Mucosa of gallbladder (tissue), 1 donor: ENCODE data around the gene ARHGEF2. TPM values are rescaled to one million over a fixed set of nuclear protein-coding genes. Genes with fewer than 3 reads are reported as not detected.
A peak's percentile ranks its signal among the peaks of the same experiment; 100 is the strongest.
"Not testable (repeated sequence)": the region's sequence is repeated elsewhere in the genome, so short reads cannot be mapped to it uniquely, and the experiment has no call there.

ENCODE experiments used
- DNase-seq: peaks from one replicate; pipeline ENCODE4 v3.0.0-alpha.2; 2020; ENCODE audit warnings: low spot score
- total RNA-seq: library from RNA; stranded (reverse); gene quantifications from one replicate; pipeline ENCODE4 v1.2.1, GENCODE V29; 2021
- donor health status: DM: no; HTN: no; CAD: no.

ARHGEF2 gene
- total RNA-seq, 1 donor from 2014 or later, result 142 TPM

DNA sequence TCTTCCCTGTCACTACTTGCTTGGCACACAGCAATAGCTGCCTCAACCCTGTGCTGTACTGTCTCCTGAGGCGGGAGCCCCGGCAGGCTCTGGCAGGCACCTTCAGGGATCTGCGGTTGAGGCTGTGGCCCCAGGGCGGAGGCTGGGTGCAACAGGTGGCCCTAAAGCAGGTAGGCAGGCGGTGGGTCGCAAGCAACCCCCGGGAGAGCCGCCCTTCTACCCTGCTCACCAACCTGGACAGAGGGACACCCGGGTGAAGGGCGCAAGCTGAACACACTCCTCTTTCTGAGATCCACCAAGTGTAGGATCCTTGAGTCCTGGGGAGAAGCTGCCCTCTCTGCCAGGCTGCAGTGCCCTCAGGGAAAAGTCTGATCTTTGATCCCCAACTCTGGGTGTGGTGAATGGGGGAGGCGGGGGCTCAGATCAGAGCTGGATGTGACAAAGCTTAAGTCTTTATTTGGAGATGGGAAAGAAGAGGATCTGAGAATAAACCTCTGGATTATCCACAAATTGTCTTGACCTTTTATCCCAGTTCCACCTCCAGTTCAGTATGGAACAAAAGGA lies 35.7 kb downstream of the ARHGEF2 start:
- DNase-seq, result no peak

DNA sequence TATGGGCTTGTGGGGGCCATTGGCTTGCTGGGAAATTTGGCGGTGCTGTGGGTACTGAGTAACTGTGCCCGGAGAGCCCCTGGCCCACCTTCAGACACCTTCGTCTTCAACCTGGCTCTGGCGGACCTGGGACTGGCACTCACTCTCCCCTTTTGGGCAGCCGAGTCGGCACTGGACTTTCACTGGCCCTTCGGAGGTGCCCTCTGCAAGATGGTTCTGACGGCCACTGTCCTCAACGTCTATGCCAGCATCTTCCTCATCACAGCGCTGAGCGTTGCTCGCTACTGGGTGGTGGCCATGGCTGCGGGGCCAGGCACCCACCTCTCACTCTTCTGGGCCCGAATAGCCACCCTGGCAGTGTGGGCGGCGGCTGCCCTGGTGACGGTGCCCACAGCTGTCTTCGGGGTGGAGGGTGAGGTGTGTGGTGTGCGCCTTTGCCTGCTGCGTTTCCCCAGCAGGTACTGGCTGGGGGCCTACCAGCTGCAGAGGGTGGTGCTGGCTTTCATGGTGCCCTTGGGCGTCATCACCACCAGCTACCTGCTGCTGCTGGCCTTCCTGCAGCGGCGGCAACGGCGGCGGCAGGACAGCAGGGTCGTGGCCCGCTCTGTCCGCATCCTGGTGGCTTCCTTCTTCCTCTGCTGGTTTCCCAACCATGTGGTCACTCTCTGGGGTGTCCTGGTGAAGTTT lies 36.4 kb downstream of the ARHGEF2 start:
- no peak for DNase-seq

DNA sequence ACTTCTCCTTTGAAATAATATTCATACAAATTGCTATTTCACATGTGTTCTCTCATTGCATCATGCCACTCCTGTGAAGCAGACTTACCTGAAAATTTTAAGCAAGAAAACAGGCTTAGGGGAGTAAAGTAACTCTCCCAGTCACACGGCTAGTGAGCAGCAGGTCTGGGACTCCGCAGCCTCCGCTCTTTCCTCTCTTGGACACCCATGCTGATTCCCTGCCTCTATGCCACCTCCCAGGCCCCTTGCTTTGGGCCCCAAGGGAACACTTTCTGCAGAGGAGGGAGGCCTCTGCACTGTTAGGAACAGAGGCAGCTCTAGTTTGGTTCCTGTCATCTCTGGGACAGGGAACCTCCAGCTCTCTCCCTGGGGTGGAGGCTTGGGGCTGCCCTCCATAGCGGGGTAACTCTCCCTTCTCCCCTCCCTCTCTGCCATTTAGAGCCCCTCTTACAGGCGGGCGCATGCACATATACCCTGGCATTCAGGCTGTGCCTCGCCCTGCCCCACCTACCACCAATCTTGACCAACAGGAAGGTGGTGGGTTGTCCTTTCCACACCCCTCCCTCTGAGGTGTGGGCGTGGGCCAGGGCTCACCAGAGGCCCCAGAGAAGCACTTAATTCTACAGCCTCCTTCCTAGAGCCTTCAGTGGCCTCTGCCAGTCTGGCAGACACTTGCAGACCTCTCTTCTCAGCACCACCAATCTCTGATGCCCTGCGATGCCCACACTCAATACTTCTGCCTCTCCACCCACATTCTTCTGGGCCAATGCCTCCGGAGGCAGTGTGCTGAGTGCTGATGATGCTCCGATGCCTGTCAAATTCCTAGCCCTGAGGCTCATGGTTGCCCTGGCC lies 37.1 kb downstream of the ARHGEF2 start, which contains the start of gene RXFP4:
RXFP4 (plus strand) TSS at position 646 of the 852 bp plus-strand sequence; CDS start at position 718, 72 bp downstream.
- DNase-seq, result no peak

DNA sequence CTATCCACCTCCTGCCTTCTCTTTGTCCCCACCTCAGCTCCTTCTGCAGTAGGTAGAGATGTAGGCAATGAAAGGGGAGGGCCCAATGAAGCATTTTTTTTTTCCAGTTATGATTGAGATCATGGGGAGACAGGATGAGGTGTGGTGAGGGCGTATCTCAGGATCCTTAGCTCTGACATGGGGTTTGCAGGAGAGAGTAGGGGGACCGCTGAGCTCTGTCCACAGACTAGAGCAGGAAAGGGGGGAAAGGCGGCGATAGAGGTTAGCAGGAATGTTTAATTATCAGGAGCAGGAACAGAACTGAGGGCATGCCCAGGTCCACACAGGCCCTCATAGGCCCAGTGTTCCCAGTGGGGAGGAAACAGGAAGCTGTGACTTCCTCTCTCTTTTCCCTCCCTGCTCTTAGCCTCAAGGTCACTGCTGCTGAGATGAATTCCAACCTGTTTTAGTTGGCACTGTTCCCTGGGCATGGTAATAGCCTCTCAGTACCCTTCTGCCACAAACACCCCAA lies 37.8 kb downstream of the ARHGEF2 start:
- peak; percentile 62 for DNase-seq

DNA sequence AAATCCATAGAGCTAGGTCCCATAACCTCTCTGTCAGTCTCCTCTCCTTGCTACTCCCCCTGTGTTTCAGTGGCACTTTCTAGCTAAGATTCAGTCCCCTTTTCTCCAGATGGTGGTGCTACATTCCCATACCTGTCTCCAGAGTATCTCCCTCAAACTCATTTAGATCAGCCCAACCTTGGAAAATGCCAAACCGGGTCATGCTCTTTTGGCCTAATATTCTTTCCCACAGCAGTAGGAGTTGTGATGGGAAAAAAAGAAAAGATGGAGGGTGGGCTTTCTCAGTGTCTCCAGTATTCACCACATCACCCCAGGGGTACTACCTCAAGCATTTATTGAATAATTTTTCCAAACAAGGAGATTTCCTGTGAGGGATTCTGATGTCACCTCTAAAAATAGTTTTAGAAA lies 40.1 kb downstream of the ARHGEF2 start:
- DNase-seq, result peak; percentile 45

DNA sequence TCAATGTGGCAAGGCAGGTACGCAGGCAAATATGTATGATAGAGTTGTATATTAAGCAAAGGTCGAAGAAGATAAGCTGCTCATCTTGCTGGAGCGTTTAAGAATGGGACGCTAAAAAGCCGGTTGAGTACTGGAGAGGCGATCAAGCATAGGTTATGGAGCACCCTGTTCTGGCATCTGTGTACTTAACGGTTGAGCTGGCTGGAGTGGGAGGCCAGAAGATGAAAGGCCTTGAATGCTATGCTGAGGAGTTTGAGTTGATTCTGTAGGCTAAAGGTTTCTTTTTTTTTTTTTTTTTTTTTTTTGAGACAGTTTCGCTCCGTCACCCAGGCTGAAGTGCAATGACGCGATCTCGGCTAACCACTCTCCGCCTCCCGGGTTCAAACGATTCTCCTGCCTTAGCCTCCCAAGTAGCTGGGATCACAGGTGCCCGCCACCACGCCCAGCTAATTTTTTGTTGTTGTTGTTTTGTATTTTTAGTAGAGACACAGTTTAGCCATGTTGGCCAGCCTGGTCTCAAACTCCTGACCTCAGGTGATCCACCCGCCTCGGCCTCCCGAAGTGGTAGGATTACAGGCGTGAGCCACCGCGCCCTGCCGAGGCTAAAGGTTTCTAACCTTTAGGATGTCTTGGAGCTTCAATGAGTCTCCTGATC lies 43.3 kb downstream of the ARHGEF2 start:
- no peak for DNase-seq

DNA sequence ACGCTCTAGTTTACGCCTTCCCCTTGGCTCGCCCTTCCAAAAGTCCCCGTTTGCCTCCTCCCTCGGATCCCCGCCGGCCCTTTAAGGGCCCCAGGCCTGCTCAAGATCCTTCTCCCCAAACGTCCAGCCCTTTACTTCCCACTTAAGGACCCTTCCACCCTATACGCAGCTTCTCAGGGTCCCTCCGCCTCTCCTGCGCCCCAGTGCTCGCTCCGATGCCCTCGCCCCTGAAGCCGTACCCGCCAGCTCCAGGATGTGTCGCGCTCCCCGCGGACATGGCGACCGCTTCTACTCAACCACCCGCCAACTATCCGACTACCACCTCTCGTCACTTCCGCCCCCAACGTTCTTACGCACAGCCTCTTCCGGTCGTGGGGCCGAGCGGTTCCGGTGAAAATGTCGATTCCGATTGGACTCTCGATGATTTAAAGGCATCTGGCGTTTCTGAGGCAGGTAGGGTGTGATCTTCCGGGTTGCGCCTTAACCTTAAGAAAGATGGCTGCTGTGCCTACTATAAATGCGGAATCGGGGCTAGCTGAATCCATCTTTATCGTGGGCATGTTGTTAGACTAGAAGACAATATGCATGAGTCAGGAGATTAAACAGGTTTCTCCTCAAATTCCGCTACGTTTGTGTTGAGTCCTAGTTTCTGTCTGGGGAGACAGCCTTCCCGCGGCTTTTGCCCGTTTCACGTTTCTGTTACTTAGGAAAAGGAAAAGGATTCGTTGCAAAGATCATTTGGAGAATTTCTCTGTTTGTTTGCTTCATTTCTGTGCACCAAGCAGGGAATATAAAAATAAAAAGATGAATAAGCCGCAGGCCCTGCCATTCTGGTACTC lies 44.0 kb downstream of the ARHGEF2 start, which contains the start of gene KHDC4:
KHDC4 (minus strand) TSS at position 317 of the 839 bp plus-strand sequence; CDS start at position 277, 40 bp downstream.
- DNase-seq, result peak; percentile 97

DNA sequence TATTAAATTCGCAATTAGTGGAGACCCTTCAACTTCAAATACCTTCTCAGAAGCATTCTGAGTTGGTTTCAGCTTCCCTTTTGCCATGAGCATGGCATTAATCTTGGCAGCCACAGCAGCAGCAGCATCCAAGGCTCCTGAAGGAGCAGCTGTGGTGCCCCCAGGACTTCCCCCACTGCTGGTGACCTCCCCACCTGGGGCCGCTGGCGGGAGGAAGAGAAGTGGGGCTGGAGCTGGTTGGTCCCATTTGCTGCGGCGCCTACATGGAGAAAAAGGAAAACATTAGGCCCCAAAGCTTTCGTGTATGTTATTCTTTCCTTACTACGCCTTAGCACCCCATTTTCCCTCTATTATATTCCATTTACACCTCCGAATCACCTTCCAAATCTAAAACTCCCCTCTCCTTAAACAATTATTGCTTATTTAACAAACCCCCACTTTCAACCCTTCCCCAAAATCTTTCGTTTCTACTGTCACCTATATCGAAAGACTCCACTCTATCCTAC lies 44.7 kb downstream of the ARHGEF2 start:
- DNase-seq, result no peak

DNA sequence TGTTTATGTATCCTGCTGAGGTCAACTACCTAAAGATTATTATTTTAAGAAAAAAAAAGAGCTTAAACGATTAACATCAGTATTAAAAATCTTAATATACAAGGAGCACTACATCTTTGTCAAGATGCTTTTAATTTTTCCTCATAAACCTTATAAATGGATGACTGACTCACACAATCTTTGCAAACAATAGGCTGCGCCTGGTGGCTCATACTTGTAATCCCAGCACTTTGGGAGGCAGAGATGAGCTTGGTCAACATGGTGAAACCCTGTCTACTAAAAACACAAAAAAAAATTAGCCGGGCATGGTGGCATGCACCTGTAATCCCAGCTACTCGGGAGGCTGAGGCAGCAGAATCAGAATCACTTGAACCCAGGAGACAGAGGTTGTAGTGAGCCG lies 45.9 kb downstream of the ARHGEF2 start:
- DNase-seq, result no peak

DNA sequence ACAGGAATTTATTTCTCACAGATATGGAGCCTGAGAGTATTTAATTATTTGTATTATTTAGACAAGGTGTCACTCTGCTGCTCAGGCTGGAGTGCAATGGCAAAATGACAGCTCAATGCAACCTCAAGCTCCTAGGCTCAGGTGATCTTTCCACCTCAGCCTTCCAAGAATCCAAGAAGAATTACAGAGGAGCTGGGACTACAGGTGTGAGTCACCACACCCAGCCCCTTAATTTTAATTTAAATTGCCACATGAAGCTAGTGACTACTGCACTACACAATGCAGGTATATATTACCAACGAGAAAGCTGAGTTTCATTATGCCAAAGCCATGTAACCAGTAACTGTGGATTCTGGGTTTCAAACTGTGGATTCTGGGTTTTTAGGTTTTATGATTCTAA lies 46.3 kb downstream of the ARHGEF2 start:
- no peak for DNase-seq

DNA sequence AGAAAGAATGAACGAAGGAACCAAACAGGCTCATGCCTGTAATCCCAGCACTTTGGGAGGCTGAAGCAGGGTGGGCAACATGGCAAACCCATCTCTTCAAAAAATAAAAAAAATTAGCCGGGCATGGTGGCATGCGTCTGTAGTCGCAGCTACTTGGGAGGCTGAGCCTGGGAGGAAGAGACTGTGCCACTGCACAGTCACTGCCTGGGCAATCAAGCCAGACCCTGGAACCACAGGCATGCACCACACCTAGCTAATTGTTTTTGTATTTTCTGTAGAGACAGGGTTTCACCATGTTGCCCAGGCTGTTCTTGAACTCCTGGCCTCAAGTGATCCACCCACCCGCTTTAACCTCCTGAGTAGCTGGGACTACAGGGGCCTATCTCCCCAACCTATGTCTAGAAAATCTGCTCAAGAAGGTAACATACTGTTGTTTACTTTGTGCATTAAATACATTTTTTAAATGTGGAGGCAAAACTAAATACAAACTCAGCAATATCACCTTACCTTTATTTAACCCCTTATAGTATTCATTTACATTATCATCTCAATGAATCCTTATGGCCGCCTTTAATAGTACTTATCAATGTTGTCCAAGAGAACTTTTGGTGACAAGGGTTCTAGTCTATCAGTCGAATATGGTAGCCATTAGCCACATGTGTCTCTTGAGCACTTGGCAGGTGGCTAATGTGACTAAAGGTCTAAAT lies 46.9 kb downstream of the ARHGEF2 start:
- DNase-seq, result no peak

DNA sequence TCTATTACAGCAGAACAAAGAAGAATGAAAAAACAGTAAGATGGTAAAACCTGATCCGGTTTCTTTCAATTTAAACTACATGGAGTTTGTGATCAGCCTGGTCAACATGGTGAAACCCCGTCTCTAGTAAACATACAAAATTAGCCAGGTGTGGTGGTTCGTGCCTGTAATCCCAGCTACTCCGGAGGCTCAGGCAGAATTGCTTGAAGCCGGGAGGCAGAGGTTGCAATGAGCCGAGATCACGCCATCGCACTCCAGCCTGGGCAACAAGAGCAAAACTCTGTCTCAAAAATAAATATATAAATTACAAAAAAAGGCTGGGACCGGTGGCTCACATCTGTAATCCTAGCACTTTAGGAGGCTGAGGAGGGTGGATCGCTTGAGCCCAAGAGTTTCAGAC lies 47.6 kb downstream of the ARHGEF2 start:
- DNase-seq, result not testable (repeated sequence)

DNA sequence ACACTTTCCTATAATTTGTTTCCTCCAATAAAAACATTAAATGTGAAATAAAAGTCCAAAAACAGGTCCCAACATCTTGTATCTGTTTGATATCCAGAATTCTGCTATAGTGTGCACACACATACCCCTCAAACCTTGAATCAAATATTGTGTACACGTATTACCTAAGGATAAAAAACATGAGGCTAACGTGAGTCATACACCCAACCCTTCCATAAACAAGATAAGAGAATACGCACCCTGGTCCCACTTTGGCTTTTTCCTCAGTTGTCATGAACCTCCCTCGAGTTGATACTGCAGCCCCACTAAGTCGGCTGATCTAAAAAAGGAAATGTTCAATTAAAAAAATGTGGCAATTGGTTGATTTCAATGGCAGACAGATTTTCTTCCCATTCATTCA lies 49.3 kb downstream of the ARHGEF2 start:
- no peak for DNase-seq

DNA sequence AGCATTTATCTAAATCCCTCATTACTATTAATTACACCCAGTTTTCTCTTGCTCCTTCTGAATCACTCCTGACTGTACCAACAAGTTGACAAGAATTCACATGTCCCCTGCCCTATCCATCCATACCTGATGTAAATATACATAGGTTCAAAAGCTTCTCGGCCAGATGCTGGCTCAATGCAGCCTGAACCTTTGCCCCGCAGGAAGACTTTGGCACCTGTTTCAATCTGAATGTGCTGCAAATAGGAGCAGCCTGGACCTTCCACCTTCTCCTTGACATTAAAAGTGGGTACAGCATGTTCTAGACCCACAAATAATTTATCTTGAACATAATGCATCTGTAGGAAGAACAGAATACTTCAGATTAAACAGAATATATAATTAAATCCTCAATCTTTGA lies 52.8 kb downstream of the ARHGEF2 start:
- no peak for DNase-seq

DNA sequence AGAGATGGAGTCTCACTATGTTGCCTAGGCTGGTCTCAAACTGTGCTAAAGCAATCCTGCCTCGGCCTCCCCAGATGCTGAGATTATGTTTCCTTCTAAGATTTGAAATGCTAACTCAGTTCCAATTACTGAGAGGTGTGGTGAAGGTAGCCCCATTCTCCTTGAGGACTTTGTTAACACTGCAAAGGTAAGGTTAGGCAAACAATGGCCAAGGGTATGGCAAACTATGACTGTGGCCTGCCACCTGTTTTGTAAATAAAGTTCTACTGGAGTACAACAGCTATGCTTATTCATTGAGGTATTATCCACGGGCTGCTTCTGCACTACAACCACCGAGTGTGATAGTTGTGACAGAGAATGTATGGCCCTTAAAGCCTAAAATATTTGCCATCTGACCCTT lies 57.6 kb downstream of the ARHGEF2 start:
- no peak for DNase-seq

DNA sequence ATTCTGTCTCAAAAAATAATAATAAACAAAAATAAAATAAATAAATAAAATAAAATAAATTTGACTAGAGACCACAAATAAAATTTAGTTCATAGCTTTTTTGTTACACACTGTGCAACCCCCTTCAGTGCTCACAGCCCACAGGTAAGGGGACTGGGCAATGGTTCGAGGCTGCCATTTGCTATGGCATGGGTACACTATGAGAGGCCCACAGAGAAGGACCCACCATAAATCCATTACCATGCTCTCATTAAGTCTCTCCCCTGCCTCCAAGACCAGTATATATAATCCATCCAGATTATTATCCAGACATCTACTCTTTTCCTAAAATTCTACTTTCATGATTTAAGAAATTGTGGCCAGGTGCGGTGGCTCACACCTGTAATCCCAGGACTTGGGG lies 58.5 kb downstream of the ARHGEF2 start:
- DNase-seq, result no peak

DNA sequence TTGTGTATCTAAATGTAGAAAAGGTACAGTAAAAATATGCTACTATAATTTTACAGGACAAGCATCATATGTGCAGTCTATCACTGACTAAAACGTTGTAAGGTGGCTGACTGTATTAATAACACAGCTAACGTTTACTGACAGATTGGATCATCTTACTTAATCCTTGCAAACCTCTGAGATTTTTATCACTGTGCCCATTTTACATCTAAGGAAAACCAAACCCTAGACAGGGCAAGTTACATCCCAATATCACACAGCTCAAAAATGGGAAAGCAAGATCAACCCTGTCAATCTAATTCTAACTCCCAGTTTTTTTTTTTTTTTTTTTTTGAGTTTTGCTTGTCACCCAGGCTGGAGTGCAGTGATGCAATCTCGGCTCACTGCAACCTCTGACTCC lies 59.7 kb downstream of the ARHGEF2 start:
- DNase-seq, result no peak

DNA sequence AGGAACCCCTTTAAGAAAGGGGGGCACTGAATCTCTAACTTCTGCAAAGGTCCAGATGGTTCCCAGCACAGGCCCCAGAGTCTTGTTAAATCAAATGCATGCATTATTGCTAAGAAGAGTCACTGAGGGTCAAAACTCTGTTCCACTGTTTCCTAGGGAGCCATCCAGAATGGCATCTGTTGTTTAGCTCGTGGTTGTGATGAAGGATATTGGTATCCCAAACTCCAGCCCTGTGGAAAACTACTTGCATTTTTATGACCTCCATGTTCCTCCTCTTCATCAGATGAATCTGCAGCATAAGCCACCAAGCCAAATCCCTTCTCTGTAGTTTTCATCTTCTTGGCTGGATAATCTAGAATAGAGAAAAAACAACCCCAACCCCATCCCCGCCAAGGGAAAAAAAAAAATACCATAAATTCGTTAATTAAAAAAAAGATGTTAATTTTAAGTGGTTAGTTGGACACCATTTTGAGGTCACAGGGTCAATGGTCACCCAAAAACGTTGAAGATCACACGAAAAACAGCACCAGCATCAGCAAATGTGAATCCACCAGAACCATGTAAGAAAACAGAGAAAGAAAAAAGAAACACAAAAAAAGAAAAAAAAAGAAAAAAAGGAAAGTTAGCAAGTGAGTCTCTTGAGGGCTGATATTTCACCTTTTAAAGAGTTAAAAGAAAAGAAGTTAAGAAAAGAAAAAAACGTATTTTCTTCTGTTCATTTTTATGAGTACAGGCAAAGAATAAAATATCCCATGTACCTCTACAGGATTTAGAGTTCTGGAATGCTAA lies 64.2 kb downstream of the ARHGEF2 start:
- no peak for DNase-seq

DNA sequence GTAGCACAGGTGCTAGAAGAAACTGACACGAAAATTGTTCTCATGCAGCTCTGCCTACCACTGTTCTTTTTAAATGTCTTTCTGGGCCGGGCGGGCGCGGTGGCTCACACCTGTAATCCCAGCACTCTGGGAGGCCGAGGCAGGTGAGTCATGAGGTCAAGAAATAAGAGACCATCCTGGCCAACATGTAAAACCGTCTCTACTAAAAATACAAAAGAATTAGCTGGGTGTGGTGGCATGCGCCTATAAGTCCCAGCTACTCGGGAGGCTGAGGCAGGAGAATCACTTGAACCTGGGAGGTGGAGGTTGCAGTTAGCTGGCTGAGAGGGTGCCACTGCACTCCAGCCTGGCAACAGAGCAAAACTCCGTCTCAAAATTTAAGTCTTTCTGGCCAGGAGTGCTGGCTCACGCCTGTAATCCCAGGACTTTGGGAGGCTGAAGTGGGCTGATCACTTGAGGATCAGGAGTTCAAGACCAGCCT lies 66.3 kb downstream of the ARHGEF2 start:
- no peak for DNase-seq
